Ishikawa (cell line): ENCODE results near the gene TM4SF20.

Experiments used
- CEBPB ChIP-seq: IDR thresholded peaks from 2 replicates; pipeline ENCODE4 v1.6.1; 2012
- CREB1 ChIP-seq: IDR thresholded peaks from 2 replicates; pipeline ENCODE4 v1.6.1; 2012; ENCODE audit warnings: low read depth
- EGR1 ChIP-seq: IDR thresholded peaks from 2 replicates; pipeline ENCODE4 v1.6.1; 2012
- EP300 ChIP-seq: IDR thresholded peaks from 2 replicates; pipeline ENCODE4 v1.6.1; 2012; ENCODE audit warnings: borderline replicate concordance
- FOXM1 ChIP-seq: IDR thresholded peaks from 2 replicates; pipeline ENCODE4 v1.6.1; 2012; ENCODE audit warnings: low read depth, borderline replicate concordance
- NFIC ChIP-seq: IDR thresholded peaks from 2 replicates; pipeline ENCODE4 v1.6.1; 2012
- RAD21 ChIP-seq: IDR thresholded peaks from 2 replicates; pipeline ENCODE4 v1.6.1; 2012; ENCODE audit warnings: low read depth
- TAF1 ChIP-seq: IDR thresholded peaks from 2 replicates; pipeline ENCODE4 v1.6.1; 2012; ENCODE audit warnings: low read depth, mild to moderate bottlenecking
- TCF12 ChIP-seq: IDR thresholded peaks from 2 replicates; pipeline ENCODE4 v1.6.1; 2012; ENCODE audit warnings: low read depth
- TEAD4 ChIP-seq: IDR thresholded peaks from 2 replicates; pipeline ENCODE4 v1.6.1; 2012
- YY1 ChIP-seq: IDR thresholded peaks from 2 replicates; pipeline ENCODE4 v1.6.1; 2012; ENCODE audit warnings: low read depth
- ZBTB7A ChIP-seq: IDR thresholded peaks from 2 replicates; pipeline ENCODE4 v1.6.1; 2012; ENCODE audit warnings: low read depth
- TF ChIP-seq, protein P1 (sequence below): IDR thresholded peaks from 2 replicates; pipeline ENCODE4 v1.6.1; 2012; ENCODE audit warnings: low read depth, mild to moderate bottlenecking
- TF ChIP-seq, protein P2 (sequence below): IDR thresholded peaks from 2 replicates; pipeline ENCODE4 v1.6.1; 2012
- TF ChIP-seq, protein P3 (sequence below): IDR thresholded peaks from 2 replicates; pipeline ENCODE4 v1.6.1; 2012

TM4SF20 gene

DNA sequence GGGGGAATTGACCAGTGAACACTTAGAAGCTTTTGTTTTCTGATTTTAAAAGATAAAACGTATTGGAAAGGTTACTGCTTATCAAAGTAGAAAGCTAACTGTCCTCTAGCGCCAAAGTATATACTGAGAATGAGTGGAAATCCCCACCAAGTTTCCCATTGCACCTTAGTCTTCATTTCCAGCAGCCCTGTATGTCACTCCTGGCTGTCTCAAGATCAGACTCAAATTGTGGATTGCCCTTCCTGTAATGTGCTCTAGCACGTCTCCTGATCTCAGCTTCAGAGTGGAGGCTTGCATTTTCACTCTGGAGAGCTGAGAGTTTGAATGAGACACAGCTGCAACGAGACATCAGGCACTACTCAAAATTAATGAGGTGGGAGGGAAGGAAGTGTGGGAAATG, 27.5 kb downstream of the TM4SF20 start:
- TF ChIP-seq RAD21 = no peak
- TF ChIP-seq EGR1 = no peak
- no peak for TF ChIP-seq TCF12
- TF ChIP-seq, protein P1, sequence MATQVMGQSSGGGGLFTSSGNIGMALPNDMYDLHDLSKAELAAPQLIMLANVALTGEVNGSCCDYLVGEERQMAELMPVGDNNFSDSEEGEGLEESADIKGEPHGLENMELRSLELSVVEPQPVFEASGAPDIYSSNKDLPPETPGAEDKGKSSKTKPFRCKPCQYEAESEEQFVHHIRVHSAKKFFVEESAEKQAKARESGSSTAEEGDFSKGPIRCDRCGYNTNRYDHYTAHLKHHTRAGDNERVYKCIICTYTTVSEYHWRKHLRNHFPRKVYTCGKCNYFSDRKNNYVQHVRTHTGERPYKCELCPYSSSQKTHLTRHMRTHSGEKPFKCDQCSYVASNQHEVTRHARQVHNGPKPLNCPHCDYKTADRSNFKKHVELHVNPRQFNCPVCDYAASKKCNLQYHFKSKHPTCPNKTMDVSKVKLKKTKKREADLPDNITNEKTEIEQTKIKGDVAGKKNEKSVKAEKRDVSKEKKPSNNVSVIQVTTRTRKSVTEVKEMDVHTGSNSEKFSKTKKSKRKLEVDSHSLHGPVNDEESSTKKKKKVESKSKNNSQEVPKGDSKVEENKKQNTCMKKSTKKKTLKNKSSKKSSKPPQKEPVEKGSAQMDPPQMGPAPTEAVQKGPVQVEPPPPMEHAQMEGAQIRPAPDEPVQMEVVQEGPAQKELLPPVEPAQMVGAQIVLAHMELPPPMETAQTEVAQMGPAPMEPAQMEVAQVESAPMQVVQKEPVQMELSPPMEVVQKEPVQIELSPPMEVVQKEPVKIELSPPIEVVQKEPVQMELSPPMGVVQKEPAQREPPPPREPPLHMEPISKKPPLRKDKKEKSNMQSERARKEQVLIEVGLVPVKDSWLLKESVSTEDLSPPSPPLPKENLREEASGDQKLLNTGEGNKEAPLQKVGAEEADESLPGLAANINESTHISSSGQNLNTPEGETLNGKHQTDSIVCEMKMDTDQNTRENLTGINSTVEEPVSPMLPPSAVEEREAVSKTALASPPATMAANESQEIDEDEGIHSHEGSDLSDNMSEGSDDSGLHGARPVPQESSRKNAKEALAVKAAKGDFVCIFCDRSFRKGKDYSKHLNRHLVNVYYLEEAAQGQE = no peak
- TF ChIP-seq FOXM1 = no peak
- TF ChIP-seq TEAD4 = no peak
- TF ChIP-seq TAF1 = no peak
- no peak for TF ChIP-seq ZBTB7A
- TF ChIP-seq NFIC = no peak
- no peak for TF ChIP-seq YY1
- TF ChIP-seq, protein P2, sequence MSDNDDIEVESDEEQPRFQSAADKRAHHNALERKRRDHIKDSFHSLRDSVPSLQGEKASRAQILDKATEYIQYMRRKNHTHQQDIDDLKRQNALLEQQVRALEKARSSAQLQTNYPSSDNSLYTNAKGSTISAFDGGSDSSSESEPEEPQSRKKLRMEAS = no peak
- TF ChIP-seq, protein P3, sequence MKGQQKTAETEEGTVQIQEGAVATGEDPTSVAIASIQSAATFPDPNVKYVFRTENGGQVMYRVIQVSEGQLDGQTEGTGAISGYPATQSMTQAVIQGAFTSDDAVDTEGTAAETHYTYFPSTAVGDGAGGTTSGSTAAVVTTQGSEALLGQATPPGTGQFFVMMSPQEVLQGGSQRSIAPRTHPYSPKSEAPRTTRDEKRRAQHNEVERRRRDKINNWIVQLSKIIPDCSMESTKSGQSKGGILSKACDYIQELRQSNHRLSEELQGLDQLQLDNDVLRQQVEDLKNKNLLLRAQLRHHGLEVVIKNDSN = no peak
- no peak for TF ChIP-seq CEBPB
- TF ChIP-seq CREB1 = no peak
- TF ChIP-seq EP300 = no peak

DNA sequence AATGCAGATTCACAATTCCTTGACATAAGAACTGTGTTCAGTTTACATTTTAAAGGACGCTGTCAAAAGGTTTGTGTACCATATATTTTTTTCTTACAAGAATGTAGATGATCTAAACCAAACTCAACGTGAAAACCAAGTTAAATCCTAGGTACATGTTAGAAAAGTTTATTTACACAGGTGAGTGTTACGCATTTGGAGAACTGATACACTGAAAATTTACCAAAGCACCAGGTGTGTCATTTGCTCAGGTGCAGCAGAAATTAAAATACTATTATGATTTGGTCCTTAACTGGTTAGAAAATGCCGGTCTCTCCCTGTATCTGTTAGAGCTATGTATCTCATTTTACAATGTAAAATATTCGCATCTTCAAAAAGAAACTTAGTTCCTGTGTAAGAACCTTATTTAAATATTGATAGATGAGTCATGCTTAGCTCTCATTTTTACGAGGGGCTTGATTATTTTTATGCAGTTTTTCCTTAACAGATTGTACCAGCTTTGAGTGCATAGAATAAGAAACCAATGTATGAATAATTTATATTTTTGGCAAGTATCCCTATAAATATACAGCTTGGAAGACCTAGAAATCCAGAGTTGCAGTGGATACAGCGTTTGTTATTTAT, 29.0 kb downstream of the TM4SF20 start:
- TF ChIP-seq, protein P3 = no peak
- TF ChIP-seq, protein P2 = no peak
- TF ChIP-seq CREB1 (no peak), YY1 (no peak)

DNA sequence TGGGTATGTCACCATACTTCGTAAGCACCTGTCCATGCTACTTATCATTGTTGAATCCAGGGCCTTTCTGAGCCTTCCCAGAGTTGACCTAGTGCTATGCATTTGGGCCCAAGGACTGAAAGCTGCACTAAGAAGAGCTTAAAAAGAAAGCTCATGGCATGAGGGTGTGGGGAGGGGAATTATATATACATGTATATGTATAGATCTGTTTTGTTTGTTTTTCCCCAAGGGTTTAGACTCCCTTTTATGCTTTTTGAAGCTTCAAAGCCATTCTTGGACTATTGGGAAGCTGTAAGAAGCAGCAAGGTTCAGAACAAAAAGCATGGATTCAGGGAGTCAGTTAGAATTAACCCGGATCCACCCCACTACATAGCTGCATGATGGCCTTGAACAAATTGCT, 30.8 kb downstream of the TM4SF20 start:
- TF ChIP-seq CEBPB = no peak
- no peak for TF ChIP-seq CREB1
- TF ChIP-seq, protein P1 = no peak
- TF ChIP-seq TEAD4 = no peak
- no peak for TF ChIP-seq TCF12
- no peak for TF ChIP-seq YY1
- TF ChIP-seq FOXM1 = no peak
- no peak for TF ChIP-seq EGR1
- no peak for TF ChIP-seq NFIC
- TF ChIP-seq, protein P3 = no peak
- no peak for TF ChIP-seq EP300
- no peak for TF ChIP-seq TAF1
- TF ChIP-seq ZBTB7A = no peak
- TF ChIP-seq, protein P2 = no peak
- TF ChIP-seq RAD21 = no peak

DNA sequence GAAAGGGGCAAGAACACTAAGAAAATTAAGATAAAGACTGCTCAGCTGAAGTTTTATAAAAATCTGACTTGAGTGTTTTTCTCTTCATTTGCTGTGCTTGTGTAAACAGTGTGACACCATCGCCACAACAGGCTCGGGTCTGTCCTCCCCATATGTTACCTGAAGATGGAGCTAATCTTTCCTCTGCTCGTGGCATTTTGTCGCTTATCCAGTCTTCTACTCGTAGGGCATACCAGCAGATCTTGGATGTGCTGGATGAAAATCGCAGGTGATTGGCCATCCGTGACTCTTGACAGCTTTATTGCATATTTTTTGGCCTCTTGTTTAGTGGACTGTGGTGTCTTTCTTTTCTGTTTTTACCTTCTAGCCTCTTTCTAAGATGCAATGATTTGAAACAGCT, 32.0 kb downstream of the TM4SF20 start:
- no peak for TF ChIP-seq RAD21
- no peak for TF ChIP-seq FOXM1
- TF ChIP-seq, protein P3 = no peak
- TF ChIP-seq, protein P1 = no peak
- no peak for TF ChIP-seq CEBPB
- no peak for TF ChIP-seq TAF1
- TF ChIP-seq, protein P2 = no peak
- TF ChIP-seq EP300 = no peak
- TF ChIP-seq EGR1 = no peak
- TF ChIP-seq TCF12 = no peak
- no peak for TF ChIP-seq CREB1
- TF ChIP-seq ZBTB7A = no peak
- no peak for TF ChIP-seq YY1
- TF ChIP-seq NFIC = no peak
- no peak for TF ChIP-seq TEAD4
